Prostate gland (tissue), 2 donors: Measurements from ENCODE around the gene HSD17B8. TPM values are rescaled to one million over a fixed set of nuclear protein-coding genes. Genes with fewer than 3 reads are reported as not detected.
"Not testable (repeated sequence)": the region's sequence is repeated elsewhere in the genome, so short reads cannot be mapped to it uniquely, and the experiment has no call there.

ENCODE experiments used
- DNase-seq: peaks from one replicate; pipeline ENCODE4 v3.0.0-alpha.2; 2019; ENCODE audit warnings: low spot score
- H3K27ac ChIP-seq, 2 donors: fragments of 200-600 bp; sonication (generic); 2 replicates each; pipeline ENCODE4 v1.5.1; 2017 to 2019
- H3K27me3 ChIP-seq: fragments of 200-600 bp; sonication (generic); replicated peaks from 2 replicates; pipeline ENCODE4 v1.5.1; 2019; ENCODE audit not compliant: insufficient read depth
- H3K36me3 ChIP-seq, 2 donors: fragments of 200-600 bp; sonication (generic); 1 replicate in 1 of 2; 2 replicates in 1 of 2; pipeline versions ENCODE4 v1.5.1 to v1.8.1; 2017 to 2019
- H3K4me1 ChIP-seq: fragments of 200-600 bp; sonication (generic); replicated peaks from 2 replicates; pipeline ENCODE4 v1.5.1; 2019
- H3K4me3 ChIP-seq, 2 donors: fragments of 200-600 bp; sonication (generic); 2 replicates each; pipeline ENCODE4 v1.5.1; 2017 to 2019
- H3K9me3 ChIP-seq: fragments of 200-600 bp; sonication (generic); 2 replicates; pipeline ENCODE4 v1.5.1; 2017
- CTCF ChIP-seq, 4 experiments: fragments of 200-600 bp in 2 of 4; fragments of 450-650 bp in 2 of 4; sonication (generic) in 2 of 4; IDR thresholded peaks; 1 replicate in 3 of 4; 2 replicates in 1 of 4; pipeline ENCODE4 v1.5.1; 2016 to 2019; ENCODE audit warnings: antibody characterized with exemption in 4 of 4, mild to moderate bottlenecking in 2 of 4, moderate library complexity in 2 of 4
- POLR2A ChIP-seq: fragments of 450-650 bp; IDR thresholded peaks from one replicate; pipeline ENCODE4 v1.6.1; 2016; ENCODE audit warnings: antibody characterized with exemption, mild to moderate bottlenecking
- POLR2AphosphoS5 ChIP-seq: sonication (generic); formaldehyde crosslinking; IDR thresholded peaks from one replicate; pipeline ENCODE4 v1.6.1; 2017; ENCODE audit warnings: antibody characterized with exemption
- WGBS: methylation state at CpG from one replicate; pipeline ENCODE4 v1.1.5; 2018; 5-methylcytosine and 5-hydroxymethylcytosine counted together
- intact Hi-C: fragments of 100-400 bp; cut with DNase I; formaldehyde crosslinking; loops from one replicate; pipeline ENCODE4 v1.14.2; 2022
- total RNA-seq, 2 donors: library from RNA; depleted of rRNA; stranded (reverse); fragments of >200 nt; gene quantifications; one replicate each; pipeline ENCODE4 v1.1.0, GENCODE V29; 2016

Gene HSD17B8
- total RNA-seq, 2 donors from 2014 or later = 21.9 to 43.7 TPM

- H3K27ac ChIP-seq = no peak overlapping the region
- DNase-seq = no peak
- 55% methylated on average over 6 of the region's 6 CpGs for WGBS
- H3K4me1 ChIP-seq = no peaks in the 10 kb centered on the region
- H3K27me3 ChIP-seq = no peaks in the 10 kb centered on the region
- no peaks in the 10 kb centered on the region for H3K9me3 ChIP-seq
- H3K36me3 ChIP-seq = no peaks in the 10 kb centered on the region
- intact Hi-C loops = no loop called here
- no peak for TF ChIP-seq POLR2A
- TF ChIP-seq POLR2AphosphoS5 = no peak
- no peak for TF ChIP-seq CTCF (IDR thresholded peaks at IDR 0.05)
- H3K4me3 ChIP-seq = no peak overlapping the region
Measured at GRCh38 chr6:33217246-33217645, 12.8 kb downstream of the HSD17B8 start.

GRCh38 chr6:33217681-33218080, 13.2 kb downstream of the HSD17B8 start:
- no peak overlapping the region for H3K27ac ChIP-seq
- no peaks in the 10 kb centered on the region for H3K4me1 ChIP-seq
- no peaks in the 10 kb centered on the region for H3K9me3 ChIP-seq
- intact Hi-C loops = no loop called here
- no peak overlapping the region for H3K4me3 ChIP-seq
- no peak for DNase-seq
- TF ChIP-seq POLR2AphosphoS5 (no peak), CTCF (IDR thresholded peaks at IDR 0.05) (no peak), POLR2A (no peak)
- H3K36me3 ChIP-seq = no peaks in the 10 kb centered on the region
- H3K27me3 ChIP-seq = no peaks in the 10 kb centered on the region
- WGBS = 70% methylated on average over 3 of the region's 3 CpGs

GRCh38 chr6:33226503-33227120, 22.2 kb downstream of the HSD17B8 start:
- H3K27me3 ChIP-seq, H3K4me3 ChIP-seq, H3K27ac ChIP-seq, H3K9me3 ChIP-seq, H3K36me3 ChIP-seq, intact Hi-C loops, DNase-seq, H3K4me1 ChIP-seq: not testable (repeated sequence)
- WGBS = 39% methylated on average over 14 of the region's 14 CpGs

- WGBS = 17% methylated on average over 6 of the region's 6 CpGs
- Histone ChIP-seq H3K36me3 (no peaks in the 10 kb centered on the region), H3K4me3 (no peak overlapping the region), H3K9me3 (no peaks in the 10 kb centered on the region), H3K27me3 (peaks cover 4% of the 10 kb centered on the region), H3K4me1 (no peaks in the 10 kb centered on the region), H3K27ac (no peak overlapping the region)
- TF ChIP-seq CTCF (IDR thresholded peaks at IDR 0.05) (no peak), POLR2AphosphoS5 (no peak), POLR2A (no peak)
- DNase-seq = no peak
- intact Hi-C loops = no loop called here
Measured at GRCh38 chr6:33235221-33235634, 30.8 kb downstream of the HSD17B8 start.

- no peak overlapping the region for H3K27ac ChIP-seq
- H3K4me1 ChIP-seq = no peaks in the 10 kb centered on the region
- intact Hi-C loops = no loop called here
- no peaks in the 10 kb centered on the region for H3K36me3 ChIP-seq
- peaks cover 4% of the 10 kb centered on the region for H3K27me3 ChIP-seq
- no peaks in the 10 kb centered on the region for H3K9me3 ChIP-seq
- TF ChIP-seq POLR2AphosphoS5 (no peak), POLR2A (no peak), CTCF (IDR thresholded peaks at IDR 0.05) (no peak)
- DNase-seq = no peak
- H3K4me3 ChIP-seq = no peak overlapping the region
Measured at GRCh38 chr6:33236328-33236727, 31.9 kb downstream of the HSD17B8 start.
